Inflammatory macrophage (primary cell): ENCODE results near the gene CUL3.
"Not testable (repeated sequence)": the region's sequence is repeated elsewhere in the genome, so short reads cannot be mapped to it uniquely, and the experiment has no call there.

Experiments
- DNase-seq, 2 donors: peaks; one replicate each; pipeline ENCODE4 v3.0.0-alpha.2; 2020 to 2022
- total RNA-seq, 18 experiments: gene quantifications; one replicate each; lab custom pipeline; 2026; ENCODE audit warnings: mixed read lengths in 6 of 18, inconsistent platforms in 2 of 18; lab: John Stamatoyannopoulos, UW

CUL3 gene
- 47.1 to 112 (median 88.2) reads per million in 18 experiments for total RNA-seq

- DNase-seq = peak; percentile 98
These were observed at the start of gene CUL3 for GRCh38 chr2:224585211-224586088. TSS of gene CUL3 (minus strand) at chr2:224585363. CDS start at chr2:224585009, 354 bp downstream.

- DNase-seq = no peak
These were observed 45.7 kb upstream of the CUL3 start for GRCh38 chr2:224630659-224631550.

DNA sequence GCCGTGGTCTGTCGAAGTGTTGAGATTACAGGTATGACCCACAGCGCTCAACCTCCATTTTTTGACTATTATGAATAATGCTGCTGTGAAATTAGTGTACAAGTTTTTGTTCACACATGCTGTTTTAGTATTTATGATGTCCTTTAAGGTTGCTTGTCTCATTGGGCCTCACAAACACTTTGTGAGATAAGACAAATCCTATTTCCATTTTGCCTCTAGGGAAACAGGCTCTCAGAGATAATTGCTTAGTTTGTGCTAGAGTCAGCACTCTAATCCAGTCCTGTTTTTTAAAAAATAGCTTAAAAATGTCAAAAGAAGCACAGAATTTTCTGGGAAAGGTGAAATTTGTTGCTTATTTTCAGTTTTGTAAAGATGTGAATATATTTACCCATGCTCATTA is 43.3 kb upstream of the CUL3 start:
- no peak for DNase-seq

GRCh38 chr2:224626735-224627134 is 41.6 kb upstream of the CUL3 start:
- no peak for DNase-seq

DNA sequence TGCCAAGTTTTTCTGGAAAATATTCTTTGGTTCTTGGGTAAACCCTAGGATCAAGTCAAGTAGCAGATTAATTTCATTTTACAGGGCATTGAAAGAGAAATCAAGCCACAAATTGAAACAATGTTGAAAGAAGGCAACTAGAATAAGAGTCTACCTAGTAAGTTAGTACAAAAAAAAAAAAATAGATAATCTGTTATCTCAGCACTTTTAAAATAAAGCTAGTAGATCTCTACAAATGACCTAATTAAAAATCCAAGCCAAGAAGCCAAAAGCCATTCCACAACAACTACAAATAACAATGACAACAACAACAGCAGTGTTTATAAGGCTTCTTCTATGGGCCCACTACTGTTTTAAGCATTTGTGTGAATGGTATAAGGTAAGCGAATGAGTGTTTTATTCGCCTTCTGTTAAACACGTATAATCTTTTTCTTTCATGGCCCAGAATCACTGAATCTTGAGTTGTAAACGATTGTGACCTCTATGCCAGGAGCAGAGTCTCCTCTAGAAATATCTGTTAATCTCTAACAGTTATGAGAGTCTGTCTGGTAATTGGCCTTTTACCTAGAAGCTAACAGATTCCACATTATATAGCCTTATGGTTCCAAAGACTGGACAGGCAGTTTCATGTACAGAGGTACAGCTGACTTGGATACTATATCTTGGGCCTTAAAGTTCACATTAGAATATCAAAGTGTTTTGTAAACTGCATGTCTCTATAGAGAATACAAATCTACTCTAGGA is 28.6 kb upstream of the CUL3 start:
- DNase-seq = no peak

DNA sequence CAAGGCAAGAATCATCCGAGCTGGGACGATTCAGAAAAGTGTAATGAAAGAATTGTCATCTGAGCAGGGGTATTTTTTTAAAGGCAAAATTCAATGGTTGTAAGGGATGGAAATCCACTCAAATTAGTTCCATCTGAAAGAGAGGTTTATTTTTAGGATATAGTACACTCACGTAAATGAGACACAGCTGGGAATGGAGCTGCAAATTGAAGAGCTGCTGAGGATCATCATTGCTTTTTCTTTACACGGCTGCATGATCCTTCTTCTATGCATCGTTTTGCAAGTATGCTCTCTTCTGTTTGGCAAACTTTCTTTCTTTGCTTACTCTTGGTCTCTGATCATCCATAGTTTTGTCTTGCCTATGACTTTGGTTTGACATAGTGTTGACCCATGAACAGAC is 27.4 kb upstream of the CUL3 start:
- DNase-seq = no peak

- DNase-seq = no peak
These were observed 26.8 kb upstream of the CUL3 start for GRCh38 chr2:224611938-224612337.

- no peak for DNase-seq
These were observed 22.9 kb upstream of the CUL3 start for GRCh38 chr2:224608104-224608503.

GRCh38 chr2:224603746-224604500 is 18.8 kb upstream of the CUL3 start:
- not testable (repeated sequence) for DNase-seq

GRCh38 chr2:224602778-224603375 is 17.7 kb upstream of the CUL3 start:
- DNase-seq = not testable (repeated sequence)

- DNase-seq = no peak
These were observed 16.8 kb upstream of the CUL3 start for GRCh38 chr2:224601923-224602322.

DNA sequence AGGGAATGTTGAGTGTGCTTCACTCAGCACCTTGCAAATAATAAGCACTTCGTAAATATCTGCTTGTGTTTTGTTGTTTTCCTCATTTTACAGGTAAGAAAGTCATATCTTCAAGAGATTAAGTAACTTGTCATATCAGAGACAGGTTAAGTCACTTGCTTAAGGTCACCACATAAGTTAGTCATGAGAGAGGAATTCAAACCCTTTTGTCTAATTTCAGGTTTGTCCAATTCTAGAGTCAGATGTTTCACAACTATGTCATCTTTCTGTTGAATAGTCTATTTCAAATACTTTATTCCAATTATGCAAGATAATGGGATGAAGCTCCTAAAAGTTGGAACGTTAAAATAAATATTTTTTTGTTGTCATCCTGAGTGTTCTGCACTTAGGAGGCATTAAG is 13.5 kb upstream of the CUL3 start:
- no peak for DNase-seq

DNA sequence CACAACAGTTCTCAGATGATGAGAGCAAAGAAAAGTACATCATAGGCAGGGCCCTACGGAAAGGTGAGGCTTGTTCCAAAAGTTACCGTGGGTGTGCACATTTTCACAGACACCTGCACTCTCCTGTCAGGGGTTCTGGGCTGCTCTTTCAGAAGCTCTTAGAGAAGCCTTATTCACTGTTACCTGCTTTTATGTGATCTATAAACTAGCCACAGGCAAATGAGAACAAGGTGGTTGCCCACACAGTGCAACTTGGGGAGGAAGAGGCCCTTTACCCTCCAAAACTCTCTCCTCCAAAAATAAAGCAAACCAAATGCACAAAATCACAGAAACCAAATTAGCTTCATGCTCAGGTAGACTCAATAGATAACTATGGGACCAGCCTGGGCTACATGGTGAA is 11.1 kb upstream of the CUL3 start:
- DNase-seq = no peak

DNA sequence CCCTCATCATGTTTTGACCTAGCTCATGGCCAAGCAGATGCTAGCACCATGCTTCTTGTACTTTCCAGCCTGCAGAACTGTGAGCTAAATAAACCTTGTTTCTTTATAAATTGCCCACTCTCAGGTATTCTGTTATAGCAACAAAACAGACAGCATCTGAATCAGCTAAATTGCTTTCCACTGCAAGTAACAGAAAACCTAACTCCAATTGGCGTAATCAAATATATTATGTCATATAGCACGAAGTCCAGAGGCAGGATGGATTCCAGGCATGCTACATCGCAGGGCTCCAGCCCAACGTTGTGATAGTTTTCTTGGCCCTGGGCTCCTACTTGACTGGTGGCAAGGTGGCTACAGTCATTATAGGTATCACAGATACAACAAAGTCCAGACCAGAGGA is 10.4 kb upstream of the CUL3 start:
- no peak for DNase-seq

GRCh38 chr2:224594840-224595239 is 9.7 kb upstream of the CUL3 start:
- no peak for DNase-seq

GRCh38 chr2:224591220-224591619 is 6.1 kb upstream of the CUL3 start:
- no peak for DNase-seq

DNA sequence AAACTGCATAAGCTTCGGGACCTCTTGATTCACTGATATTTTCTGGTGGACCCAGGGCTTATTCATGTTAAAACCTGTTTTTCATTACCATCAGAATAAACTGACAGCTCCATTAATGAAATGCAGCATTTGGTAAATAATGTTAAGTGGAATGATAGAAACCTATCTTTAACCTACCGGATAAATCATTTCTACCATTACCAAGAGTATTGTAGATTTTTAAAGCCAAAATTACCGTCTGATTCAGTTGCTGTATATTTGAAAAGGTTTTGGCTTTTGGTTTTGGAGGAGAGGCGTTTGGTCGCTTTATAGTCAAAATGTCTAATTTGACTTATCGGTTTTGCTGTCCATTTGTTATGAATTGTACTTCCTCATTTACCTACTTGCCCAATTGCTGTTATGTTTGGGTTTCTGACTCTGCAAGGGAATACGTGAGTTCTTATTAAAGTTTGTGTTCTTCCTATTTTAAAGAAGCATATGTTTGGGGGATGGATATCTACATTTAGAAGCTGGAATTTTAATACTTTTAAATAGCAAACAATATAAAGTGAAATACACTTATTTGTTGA is 1.0 kb upstream of the CUL3 start:
- DNase-seq = peak; percentile 38 to 62

DNA sequence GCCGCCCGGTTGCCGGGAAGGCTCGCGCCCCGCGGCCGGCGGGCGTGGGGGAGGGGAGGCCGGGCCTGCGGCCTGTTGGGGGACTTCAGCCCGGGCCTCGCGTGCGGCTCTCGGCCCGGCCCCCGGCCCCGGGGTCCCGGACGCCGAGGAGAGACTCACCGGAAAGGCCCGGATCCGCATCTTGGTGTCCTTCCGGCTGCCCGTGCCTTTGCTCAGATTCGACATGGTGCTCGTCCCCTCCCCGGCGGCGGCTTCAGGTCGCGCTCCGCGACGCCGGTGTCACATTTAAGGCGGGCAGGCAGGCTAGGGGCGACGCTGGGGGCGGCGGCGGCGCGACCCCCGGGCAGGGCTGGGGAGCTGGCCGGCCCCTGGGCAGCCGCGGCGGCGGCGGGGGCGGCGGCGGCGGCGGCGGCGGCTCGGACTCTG is 365 bp downstream of the CUL3 start:
- peak; percentile 39 to 53 for DNase-seq

DNA sequence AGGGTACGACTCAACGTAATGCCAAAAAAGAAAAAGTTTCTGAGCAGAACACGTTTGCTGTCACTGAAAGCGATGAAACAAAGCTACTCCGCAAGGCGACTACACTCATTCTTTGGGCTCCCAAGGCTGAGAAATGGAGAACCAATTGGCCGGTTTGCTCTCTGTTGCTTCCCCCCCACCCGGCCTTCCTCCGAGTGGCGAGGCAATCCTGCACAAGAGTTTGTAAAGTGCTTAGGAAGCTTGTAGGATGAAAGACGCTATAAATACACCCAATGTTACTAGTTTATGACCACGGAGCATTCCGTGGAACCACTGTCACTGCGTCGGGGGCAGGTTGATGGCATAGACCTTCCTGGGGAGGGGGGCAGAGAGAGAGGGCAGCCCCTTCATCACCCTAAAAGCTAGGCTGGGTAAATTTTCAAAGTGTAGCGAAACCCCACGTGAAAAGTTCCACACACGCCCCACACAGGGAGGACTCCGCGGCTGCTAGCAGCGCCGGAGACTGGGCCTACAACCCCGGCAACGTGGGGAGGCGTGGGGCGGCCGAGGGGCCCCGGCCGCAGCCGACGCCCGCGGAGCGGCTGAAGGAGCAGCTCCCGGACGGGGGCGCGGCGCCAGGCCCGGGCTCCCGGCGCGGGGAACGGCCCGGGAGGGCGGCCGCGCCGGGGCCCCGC is 915 bp downstream of the CUL3 start:
- DNase-seq = peak; percentile 59 to 73

GRCh38 chr2:224583033-224583432 is 2.1 kb downstream of the CUL3 start:
- not testable (repeated sequence) for DNase-seq

DNA sequence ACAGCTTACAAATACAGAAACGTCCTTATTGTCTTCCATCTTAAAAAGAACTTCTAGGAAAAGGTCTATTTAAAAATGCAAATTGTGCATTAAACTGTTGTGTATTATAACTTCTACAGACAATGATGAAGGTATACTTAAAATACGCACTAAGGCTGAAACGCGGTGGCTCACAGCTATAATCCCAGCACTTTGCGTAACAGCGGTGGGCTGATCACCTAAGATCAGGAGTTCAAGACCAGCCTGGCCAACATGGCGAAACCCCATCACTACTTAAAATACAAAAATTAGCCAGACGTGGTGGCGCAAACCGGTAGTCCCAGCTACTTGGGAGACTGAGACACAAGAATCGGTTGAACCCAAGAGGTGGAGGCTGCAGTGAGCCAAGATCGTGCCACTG is 4.9 kb downstream of the CUL3 start:
- DNase-seq = no peak
